HG03565 (cell line): ENCODE measurements around the gene IST1.
A peak's percentile ranks its signal among the peaks of the same experiment; 100 is the strongest.
"Not testable (repeated sequence)": the region's sequence is repeated elsewhere in the genome, so short reads cannot be mapped to it uniquely, and the experiment has no call there.

Experiments
- ATAC-seq: cut with Tn5 transposase; IDR thresholded peaks from one replicate; pipeline ENCODE4 v1.9.1; 2021; ENCODE audit warnings: mild to moderate bottlenecking, moderate library complexity; ENCODE audit not compliant: unreplicated experiment

The IST1 gene

DNA sequence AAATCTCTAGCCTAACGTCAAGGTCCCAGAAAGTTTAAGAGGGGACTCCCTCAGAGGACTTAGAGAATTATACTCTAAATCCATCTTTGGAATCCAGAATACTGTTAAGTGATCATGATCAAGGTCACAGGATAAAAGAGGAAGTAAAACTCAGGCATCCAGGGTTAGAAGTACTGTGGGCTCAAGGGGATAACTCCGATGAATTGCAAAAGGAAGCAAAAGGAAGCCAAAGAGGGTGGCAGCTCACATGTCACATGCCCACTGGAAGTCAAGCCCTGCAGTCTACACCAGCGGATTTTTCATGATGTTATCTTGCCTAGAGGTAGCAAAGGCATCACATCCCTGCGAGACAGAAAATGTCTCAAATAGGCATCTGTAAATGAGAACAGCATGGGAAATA lies 15.2 kb upstream of the IST1 start:
- no peak for ATAC-seq

DNA sequence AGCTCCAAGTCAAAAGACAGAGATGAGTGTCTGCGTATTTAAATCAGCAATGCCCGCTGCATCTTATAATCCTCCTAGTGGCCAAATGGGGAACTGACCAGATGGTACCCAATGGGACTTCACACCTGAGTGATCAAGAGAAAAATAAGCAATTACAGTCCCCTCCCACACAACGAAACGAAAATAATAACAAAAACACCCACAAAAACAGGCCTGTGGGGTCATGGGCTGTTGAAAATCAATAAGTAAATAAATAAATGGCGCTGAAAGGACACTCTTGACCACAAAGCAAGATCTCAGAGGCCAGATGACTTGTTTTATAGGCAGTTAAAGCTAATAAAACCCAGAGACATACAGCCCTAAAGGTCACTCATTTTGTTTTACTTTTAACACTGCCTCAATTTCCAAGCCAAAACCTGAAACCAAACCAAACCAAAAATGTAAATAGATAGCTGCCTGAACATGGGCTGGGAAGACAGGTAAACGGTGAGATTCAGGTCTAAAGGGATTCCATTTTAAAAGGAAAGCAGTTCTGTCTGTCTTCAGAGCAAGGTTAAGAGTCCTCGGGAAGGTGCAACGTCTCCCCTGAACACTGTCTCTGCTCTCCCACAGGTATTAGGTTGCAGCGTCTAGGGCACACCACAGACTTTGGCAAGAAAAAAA lies 12.7 kb upstream of the IST1 start:
- ATAC-seq, result peak; percentile 36

DNA sequence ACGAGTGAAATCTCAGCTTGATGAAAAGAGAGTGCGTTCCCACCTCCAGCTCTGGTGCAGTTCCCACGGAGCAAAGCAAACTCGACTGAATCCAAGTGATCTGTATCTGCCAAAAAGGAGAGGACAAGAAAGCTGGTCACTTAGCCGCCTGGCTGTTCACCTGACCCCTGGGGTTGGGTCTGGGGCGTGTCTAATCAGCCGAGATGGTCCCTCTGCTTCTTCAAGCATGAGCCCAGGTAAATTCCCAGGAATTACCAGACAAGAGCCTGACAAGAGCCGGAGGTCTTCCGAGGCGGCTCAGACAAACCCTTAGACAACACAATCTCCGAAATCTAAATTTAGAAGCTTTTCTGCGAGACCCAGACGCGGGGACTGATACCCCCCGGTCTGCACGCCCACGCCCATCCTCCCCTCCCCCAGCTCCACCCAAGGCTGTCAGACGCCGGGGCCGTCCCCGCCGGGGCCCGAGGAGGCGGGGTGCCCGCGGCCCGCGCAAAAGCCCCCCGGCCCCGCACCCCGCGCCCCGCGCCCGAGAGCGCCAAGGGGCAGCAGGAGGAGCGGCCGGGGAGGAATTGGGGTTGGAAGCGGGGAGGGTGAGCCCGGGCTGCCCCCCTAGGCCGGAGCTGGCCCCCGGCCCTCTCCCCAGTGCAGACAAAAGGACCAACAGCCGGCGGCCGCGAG lies 12.0 kb upstream of the IST1 start:
- no peak for ATAC-seq

DNA sequence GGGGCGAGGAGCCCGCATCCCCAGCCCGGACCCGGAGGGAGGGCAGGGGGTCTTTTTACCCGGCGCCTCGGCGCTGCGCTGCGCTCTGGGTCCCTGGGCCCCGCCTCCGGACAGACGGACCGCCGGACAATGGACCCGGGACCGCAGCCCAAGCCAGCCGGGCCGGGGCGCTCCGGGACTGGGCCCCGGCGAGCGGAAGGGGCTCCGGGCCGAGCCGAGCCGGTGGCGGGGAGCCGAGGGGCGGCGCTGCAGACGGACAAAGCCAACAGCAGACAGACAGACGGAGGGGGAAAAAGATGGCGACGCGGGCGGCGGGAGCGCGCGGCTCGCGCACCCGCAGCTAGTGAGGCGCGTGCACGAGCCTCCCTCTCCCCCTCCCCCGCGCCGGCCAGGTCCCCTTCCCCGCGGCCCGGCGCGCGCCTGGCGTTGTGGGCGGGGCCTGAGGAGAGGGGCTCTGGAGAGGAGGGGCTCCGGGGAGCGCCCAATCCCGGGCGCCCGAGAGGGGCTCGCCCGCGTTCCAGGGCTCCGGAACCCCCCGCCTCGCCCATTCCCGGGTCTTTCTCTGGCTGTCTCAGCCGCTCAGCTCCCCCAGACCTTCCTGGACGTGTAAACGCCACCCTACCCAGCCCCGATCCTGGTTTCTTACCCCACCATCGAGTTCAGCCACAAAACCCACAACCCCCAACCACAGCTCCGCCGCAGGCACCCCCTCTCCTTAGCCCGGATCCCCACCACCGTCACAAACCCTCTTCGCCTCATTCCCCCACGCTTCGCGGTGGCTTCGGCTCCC lies 11.3 kb upstream of the IST1 start, which contains the start of gene ZNF821:
TSS of gene ZNF821 (minus strand) at position 334 of the 790 bp plus-strand sequence. CDS start 4,236 bp downstream, outside the sequence.
- ATAC-seq, result no peak

DNA sequence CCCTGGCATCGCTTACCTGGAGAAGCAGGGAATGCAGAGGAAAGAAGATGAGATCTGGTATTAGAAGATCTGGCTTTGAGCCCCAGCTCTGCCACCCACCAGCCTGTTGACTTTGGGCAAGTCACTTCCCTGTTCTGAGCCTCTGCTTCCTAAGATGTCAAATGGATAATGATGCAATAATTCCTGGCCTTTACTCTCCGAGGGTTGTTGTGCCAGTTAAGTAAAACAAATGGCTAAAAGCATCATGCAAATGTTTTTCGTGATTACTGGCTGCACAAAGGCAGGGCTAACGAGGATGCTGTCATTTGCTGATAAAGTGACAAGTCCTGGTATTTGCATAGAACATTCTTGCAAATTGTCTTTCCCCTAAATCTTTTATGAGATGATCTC lies 10.1 kb upstream of the IST1 start:
- no peak for ATAC-seq

DNA sequence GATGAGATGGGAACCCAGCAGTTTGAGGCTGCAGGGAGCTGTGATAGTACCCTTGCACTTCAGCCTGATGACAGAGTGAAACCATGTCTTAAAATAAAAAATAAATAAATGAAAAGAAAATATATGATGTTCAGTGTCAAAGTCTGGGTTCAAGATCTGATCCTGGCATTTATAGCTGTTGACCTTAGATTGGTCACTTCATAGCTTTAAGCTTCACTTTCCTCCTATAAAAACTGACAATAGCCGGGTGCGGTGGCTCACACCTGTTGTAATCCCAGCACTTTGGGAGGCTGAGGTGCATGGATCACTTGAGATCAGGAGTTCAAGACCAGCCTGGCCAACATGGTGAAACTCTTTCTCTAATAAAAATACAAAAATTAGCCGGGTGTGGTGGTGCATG lies 6.2 kb upstream of the IST1 start:
- ATAC-seq, result no peak

DNA sequence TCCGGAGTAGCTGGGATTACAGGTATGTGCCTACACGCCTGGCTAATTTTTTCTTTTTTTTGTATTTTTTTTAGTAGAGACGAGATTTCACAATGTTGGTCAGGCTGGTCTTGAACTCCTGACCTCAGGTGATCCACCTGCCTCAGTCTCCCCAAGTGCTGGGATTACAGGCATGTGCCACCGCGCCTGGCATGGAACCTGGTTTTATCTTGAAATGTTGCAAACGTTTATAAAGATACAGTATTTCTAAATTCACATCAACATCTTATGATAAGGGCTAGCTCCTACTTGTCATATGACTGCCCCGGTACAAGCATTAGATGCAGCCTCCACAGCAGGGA lies 1.5 kb upstream of the IST1 start:
- ATAC-seq, result no peak

DNA sequence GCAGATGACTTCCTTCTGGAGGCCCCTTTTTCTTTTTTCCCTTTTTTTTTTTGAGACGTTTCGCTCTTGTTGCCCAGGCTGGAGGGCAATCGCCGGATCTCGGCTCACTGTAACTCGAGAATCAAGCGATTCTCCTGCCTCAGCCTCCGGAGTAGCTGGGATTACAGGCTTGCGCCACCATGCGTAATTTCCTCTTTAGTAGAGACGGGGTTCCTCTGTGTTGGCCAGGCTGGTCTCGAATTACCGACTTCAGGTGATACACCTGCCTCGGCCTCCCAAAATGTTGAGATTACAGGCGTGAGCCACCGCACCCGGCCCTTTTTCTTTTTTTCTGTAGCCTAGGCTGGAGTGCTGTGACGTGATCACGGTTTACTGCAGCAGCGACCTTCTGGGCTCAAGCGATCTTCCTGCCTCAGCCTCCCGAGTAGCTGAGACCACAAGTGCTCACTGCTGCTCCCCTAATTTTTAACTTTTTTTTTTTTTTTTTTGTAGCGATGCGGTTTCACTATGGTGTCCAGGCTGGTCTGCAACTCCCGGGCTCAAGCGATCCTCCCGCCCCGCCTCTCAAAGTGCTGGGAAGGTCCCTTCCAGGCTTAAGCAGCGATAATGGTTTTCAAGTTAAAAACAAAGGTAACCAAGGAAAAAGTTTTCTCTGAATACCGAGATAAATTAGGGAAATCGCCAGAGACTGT lies 956 bp upstream of the IST1 start:
- ATAC-seq, result no peak

DNA sequence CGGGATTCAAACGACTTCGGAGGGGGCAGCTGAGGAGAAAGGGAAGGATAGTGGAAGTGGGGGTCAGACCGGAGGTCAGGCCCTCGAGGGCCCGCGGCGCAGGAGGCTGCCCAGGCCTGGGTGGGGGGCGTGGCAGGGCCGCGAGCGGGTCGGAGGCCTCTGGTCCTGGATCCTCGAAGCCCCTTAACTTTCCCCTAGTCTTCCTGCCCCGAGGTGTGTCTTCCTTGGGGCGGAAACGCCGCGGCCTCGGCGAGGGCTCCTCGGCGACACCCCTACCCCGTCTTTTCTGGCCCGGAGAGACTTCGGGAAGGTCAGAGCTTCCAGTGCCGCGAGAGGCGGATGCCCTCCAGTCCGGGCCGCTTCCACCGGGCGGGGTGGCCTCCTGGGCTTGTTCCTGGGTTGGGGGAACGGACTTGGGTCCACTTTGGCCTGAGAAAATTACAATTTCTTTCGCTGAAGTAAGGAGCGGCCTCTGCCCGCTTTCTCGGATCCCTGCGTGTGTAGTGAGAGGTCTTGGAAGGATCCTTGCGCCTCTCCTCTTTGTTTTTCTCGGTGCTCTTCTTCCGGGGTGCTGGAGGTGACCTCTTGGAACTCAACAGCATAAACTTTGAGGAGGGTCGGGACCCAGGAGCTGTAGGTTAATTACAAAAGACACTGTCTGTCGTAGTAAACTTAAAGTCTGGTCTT lies 491 bp downstream of the IST1 start:
- ATAC-seq, result peak; percentile 11

DNA sequence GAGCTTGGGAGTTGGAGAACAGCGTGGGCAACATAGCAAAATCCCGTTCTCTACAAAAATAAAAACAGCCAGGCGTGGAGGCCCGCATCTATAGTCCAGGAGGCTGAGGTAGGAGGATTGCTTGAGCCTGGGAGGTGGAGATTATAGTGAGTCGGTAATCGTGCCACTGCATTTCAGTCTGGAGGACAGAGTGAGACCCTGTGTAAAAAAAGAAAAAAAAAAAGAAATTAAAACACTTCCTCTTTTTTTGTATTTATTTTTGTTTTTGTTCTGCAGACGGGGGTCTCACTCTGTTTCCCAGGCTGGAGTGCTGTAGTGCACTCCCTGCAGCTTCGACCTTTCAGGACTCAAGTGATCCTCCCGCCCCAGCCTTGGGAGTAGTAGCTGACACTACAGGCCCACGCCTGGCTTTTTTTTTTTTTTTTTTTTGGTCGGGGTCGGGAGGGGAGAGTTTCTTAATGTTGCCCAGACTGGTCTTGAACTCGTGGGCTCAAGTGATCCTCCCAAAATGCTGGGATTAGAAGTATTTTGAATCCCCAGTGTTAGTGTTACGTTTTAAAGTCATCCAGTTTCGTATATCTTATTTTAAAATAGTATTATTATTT lies 1.5 kb downstream of the IST1 start:
- no peak for ATAC-seq

DNA sequence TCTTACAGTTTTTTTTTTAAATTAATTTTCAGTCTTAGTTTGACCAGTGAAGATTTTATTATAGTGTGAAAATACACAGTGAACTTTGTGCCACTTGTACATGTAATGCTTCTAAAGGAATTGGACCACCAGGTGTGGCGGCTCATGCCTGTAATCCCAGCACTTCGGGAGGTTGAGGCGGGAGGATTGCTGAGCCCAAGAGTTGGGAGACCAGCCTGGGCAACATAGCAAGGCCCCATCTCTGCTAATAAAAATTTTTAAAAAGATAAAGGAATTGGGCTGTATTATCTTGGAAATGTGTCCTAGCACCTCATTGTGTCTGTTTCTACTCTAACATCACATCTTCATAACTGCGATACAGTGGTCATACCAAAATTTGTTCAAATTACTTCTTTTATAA lies 3.8 kb downstream of the IST1 start:
- ATAC-seq, result no peak

DNA sequence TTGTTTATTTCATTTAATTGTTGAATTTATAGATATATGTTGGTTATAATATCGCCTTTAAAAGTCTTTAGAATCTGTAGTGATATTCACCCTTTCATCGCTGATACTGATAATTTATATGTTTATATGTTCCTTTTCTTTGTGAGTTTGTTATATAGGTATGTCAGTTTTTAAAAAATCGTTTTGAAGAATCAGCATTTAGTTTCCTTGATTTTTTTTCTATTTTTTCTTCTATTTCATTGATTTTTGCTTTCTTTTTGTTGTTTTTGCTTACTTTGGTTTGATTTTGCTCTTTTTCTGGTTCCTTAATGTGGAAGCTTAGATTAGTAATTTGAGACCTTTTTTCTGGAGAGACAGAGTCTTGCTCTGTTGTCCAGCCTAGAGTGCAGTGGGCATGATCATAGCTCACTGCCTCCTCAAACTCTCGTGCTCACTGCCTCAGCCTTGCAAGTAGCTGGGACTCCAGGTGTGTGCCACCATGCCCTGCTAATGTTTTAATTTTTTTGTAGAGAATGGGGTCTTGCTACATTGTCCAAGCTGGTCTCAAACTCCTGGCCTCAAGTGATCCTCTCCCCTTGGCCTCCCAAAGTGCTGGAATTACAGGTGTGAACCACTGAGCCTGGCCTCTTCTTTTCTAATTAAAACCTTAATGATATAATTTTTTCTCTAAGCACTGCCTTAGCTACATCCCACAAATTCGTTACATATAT lies 7.5 kb downstream of the IST1 start:
- no peak for ATAC-seq

DNA sequence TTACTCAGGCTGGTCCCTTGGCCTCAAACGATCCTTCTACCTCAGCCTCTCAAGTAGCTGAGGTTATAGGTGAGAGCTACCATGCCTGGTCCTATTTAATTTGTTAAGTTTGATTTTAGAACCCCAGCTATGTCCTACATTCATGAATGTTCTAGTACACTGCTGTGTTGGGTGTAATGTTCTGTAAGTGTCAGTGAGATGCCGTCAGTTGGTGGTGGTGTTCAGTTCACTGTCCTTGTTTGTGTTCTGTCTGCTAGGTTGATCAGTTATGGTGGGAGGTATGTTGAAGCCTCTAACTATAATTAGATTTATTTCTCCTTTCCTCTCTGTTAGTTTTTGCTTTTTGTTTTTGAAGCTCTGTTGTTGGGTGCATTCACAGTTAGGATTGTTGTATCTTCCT lies 8.3 kb downstream of the IST1 start:
- ATAC-seq, result no peak

DNA sequence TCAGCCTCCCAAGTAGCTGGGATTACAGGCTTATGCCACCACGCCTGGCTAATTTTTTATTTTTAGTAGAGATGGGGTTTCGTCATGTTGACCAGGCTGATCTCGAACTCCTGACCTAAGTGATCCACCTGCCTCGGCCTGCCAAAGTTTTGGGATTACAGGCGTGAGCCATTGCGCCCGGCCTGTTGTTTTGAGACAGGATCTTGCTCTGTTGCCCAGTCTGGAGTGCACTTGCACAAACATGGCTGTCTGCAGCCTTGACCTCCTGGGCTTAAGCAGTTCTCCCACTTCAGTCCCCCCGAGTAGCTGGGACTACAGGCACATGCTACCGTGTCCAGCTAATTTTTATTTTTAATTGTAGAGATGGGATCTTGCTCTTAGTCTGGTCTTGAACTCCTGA lies 8.9 kb downstream of the IST1 start:
- ATAC-seq, result no peak

DNA sequence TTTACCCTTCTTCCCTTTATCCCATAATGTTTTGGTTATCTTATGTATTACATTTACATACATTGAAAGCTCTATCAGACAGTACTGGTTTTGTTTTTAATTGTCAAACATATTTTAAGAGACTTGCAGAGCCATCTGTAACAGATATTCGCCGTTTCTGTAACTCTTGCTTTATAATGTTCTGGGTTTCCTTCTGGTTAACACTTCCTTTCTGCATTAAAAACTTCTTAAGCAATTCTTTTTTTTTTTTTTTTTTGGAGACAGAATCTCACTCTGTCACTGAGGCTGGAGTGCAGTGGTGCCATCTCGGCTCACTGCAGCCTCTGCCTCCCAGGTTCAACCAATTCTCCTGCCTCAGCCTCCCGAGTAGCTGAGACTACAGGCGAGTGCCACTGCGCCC lies 10.4 kb downstream of the IST1 start:
- not testable (repeated sequence) for ATAC-seq

DNA sequence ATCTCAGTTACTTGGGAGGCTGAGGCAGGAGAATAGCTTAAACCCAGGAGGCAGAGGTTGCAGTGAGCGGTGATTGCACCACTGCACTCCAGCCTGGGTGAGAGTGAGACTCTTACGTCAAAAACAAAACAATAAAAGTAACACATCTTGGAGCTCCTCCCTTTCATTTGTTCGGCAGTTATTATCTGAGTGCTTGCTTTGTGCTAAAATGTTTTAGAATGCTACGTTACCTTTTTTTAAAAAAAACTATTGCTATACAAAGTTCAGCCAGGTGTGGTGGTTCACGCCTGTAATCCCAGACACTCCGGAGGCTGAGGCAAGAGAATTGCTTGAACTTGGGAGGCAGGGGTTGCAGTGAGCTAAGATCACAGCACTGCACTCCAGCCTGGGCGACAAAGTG lies 15.8 kb downstream of the IST1 start:
- no peak for ATAC-seq

DNA sequence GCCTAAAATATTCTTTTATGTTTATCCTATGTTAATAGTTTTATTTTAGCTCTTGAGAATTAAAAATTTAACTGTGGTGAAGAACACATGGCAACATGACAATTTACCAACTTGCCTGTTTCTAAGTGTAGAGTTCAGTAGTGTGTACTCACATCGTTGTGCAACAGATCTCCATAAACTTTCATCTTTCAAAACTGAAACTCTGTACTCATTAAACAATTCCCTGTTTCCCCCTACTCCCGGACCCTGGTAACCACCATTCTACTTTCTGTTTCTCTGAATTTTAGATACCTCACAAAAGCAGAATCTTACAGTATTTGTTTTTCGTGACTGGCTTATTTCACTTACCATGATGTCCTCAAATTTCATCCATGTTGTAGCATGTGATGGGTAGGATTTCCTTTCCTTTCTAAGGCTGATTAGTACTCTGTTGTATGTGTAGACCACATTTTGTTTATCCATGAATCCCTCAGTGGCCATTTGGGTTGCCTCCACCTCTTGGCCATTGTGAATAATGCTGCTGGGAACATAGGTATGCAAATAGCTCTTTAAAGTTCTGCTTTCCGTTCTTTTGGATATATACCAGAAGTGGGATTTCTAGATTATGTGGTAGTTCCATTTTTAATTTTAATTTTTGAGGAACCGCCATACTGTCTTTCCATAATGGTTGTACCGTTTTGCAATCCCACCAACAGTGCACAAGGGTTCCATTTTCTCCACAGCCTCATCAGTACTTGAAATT lies 17.4 kb downstream of the IST1 start:
- no peak for ATAC-seq

DNA sequence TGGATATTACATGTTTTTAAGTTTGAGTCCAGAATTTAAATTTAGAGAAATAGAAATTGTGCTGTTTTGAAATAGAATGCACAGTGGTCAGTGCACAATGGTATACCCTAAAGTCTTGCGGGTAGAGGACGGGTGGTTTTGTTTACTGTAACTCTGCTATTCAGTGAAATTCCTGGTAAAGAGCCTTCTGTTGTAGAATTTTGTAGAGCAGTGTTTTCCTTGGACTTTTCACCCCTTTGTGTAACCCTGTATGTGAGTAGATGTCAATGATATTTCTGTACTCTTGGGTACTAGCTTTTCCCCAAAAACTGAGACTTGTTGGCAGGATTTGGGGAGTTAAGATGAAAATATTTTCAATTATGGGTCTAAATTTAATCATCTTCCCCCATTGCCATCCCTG lies 19.5 kb downstream of the IST1 start:
- no peak for ATAC-seq

DNA sequence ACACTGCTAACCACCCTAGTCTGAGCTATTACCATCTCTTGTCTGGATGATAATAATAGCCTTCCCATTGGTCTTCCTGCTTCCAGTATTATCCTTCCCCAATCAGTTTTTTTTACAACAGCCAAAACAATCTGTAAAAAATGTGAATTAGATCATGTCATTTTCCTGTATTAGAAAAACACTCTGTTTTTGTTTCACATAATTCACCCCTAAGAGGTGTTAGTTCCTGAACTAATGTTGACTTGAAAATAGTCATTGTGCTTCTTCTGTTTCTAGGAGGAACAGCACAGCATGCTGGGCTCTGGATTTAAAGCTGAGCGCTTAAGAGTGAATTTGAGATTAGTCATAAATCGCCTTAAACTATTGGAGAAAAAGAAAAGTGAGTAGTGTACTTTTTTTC lies 20.0 kb downstream of the IST1 start:
- no peak for ATAC-seq
